ENCODE measurements around the gene NBEA.

Gene NBEA

GRCh38 chr13:35179920-35180663, 238.0 kb downstream of the NBEA start:
- DNase-seq, result no peak

GRCh38 chr13:35190241-35190640, 248.2 kb downstream of the NBEA start:
- DNase-seq, result no peak

- no peak for DNase-seq
Observed at GRCh38 chr13:35191883-35192282, 249.8 kb downstream of the NBEA start.

GRCh38 chr13:35198613-35199200, 256.6 kb downstream of the NBEA start:
- DNase-seq, result no peak

DNA sequence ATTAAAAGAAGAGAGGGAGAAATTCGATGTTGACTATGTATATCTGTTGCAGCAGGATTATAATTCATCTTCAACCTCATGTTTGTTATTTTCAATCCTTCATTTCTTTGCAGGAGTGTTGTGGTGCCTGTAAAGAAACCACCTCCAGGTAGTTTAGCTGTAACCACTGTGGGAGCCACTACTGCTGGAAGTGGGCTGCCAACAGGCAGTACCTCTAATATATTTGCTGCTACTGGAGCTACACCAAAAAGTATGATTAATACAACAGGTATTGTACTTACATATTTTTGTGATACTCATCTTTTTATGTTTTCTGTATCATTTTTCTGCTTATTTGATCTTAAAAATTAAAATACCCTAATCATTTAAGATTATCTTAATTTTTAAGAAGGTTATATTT, 266.5 kb downstream of the NBEA start:
- no peak for DNase-seq

- no peak for DNase-seq
Observed at GRCh38 chr13:35210261-35210660, 268.2 kb downstream of the NBEA start.

- no peak for DNase-seq
Observed at GRCh38 chr13:35211949-35212348, 269.9 kb downstream of the NBEA start.

GRCh38 chr13:35213911-35214310, 271.8 kb downstream of the NBEA start:
- DNase-seq, result no peak

GRCh38 chr13:35216131-35216530, 274.1 kb downstream of the NBEA start:
- no peak for DNase-seq

GRCh38 chr13:35219021-35219420, 277.0 kb downstream of the NBEA start:
- DNase-seq, result no peak

- no peak for DNase-seq
Observed at GRCh38 chr13:35225159-35225558, 283.1 kb downstream of the NBEA start.

GRCh38 chr13:35225582-35225981, 283.5 kb downstream of the NBEA start:
- DNase-seq, result no peak

DNA sequence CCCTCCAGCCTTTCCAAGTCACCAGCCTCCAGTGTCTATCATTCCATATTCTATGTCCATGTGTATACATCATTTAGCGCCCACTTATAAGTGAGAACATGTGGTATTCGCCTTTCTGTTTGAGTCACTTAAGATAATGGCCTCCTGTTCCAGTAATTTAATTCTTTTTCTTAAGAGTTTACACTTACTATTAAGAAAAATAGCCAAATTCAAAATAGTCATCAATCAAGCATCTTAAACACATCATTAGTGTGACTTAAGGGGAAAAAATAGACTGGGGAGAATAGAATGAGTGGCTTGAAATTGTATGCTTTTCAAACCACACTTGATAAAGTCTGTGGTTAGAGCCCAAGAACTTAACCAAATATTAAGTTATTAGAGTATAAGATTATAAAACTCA, 286.5 kb downstream of the NBEA start:
- DNase-seq, result no peak

DNA sequence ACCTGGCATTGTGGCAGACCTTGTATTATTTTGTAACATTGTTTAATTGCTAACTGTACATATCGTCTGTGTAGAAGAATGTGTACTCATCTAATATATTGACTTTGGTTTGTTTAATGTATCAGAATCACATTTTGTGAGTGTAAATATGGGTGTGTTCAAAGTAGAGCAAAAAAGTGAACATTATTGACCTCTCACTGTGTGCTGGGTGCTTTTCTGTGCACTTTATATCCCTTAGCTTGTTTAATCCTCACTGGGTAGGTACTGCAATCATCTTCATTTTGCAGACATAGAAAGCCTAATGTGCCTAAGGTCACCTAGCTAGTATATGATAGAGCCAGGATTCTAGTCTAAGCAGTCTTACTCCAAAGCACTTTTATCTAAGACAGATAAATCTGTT, 289.4 kb downstream of the NBEA start:
- DNase-seq, result no peak

DNA sequence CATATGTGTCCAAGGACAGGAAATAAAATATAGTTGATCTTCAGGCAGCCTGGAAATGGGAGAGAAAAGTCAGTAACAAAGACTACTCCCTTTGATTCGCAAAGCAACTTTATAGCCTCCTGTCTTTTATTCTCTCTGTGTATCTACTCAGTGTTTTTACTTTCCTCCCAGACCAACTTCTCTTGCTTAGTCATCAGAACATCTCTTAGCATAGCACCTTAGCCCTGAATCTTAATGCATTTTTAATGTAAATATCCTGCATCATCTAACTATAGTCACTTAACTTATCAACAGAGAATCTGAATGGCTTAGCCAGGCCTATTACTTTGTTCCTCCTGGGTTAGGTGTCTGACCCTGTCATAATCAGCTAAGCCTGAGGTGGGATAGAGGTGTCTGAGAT, 296.2 kb downstream of the NBEA start:
- no peak for DNase-seq

DNA sequence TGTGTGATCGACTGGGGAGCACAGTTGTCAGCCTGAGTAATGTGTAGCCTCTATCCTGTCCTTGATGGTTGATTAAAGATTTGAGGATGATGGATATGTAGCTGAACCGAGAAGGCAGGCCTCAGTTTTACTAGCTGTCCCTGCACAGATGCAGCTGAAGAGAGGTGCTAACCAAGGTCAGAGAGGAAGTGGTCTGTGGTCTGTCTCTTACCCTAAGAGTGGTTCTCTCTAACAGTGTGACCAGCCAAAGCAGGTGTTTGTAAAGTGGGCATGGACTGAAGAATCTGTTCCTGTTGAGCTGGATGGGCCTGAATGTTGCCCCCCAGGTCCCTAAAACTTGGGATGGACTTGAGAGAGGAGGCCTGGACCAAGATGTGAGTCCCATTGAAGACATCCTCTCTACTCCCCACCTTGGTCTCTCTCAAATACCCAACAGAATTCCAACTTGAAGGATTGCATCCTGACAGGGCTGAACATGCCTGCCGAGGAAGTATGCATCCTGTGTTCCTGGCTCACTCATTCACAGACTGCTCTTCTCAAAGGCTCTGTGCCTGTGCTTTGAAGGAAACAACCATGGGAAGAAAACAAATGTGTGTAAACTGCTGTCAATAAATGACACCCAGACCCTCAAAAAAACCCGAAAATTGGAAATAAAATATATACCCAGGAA, 310.6 kb downstream of the NBEA start:
- no peak for DNase-seq

DNA sequence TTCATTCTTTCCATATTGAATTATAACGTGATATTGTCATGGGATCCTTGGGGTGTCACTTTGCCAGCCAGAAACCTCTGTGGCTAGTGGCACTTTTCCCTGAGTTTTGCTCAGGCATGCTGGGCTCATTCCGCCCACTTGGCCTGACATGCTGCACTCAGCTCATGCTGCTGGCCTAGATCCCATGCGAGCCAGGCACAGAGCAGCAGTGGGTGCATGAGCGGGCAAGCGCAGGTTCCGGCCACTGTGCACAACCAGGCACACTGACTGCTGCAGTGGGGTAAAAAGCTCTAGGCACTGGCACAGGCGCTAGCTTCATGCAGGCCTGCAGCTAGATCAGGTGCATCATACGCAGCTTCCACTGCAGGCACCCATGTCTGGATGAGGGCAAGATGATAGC, 313.2 kb downstream of the NBEA start:
- no peak for DNase-seq

- DNase-seq, result no peak
Observed at GRCh38 chr13:35256459-35257148, 314.5 kb downstream of the NBEA start.

DNA sequence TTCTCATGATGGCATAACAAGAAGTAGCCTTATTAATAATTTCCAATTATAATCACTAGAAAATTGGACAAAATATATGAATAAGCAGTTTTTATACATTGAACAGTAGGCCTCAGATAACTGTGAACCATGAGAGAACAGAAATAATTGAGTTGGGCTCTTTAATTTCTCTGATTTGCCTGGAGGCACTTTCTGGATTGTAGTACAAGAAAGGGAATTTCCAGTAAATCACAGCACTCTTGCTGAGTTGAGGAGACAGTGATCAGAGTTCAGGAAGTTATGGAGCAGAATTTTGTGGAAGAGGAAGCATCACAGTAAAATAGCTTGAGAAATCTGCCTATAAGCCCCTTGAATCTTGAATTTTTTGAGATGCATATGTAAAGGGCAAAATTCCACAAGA, 318.2 kb downstream of the NBEA start:
- no peak for DNase-seq

GRCh38 chr13:35266412-35266811, 324.3 kb downstream of the NBEA start:
- no peak for DNase-seq

GRCh38 chr13:35278917-35279316, 336.8 kb downstream of the NBEA start:
- DNase-seq, result no peak

DNA sequence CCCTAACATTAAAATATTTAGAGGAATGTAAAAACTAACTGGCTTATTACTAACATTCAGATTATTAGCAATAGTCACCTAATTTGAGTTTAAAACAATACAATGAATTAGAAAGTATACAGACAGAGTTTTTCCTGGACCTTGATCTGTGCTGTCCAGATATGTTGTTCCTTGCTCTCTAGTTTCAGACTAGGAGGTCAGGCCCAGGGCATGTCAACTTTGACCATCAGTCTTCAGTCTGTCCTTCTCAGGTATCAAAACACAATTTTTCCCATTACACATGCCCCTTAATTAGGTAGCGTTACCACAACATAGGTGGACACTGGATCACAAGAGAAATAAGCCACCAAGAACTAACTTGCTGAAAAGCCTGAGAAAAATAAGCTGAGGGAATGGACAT, 337.4 kb downstream of the NBEA start:
- no peak for DNase-seq

DNA sequence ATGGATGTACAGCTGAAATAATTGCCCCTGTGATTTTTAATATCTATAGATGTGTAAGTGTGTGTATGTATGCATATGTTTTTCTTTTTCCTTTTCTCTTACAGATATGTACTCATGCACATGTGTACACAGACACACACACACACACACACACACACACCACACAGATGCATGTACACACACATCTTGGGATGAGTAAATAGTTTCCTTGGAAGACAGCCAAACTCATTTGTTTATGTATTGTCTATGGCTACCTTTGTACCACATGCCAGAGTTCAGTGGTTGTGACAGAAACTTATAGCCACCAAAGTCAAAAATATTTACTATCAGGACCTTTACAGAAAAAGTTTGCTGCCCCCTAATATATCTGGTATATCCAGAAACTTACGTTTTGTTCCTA, 341.8 kb downstream of the NBEA start:
- peak; percentile 62 to 72 for DNase-seq

GRCh38 chr13:35285677-35286076, 343.6 kb downstream of the NBEA start:
- DNase-seq, result no peak

Measured in SHP77 (cell line).